Coronary artery (tissue), 2 donors: Measurements from ENCODE around the gene AATK.

Source experiments
- DNase-seq: peaks from one replicate; pipeline ENCODE4 v3.0.0-alpha.2; 2017; ENCODE audit warnings: low spot score
- H3K27ac ChIP-seq, 2 donors: fragments of 200-600 bp; sonication (generic); one replicate each; pipeline ENCODE4 v1.5.1; 2016 to 2019
- H3K4me3 ChIP-seq: fragments of 200-600 bp; sonication (generic); 2 replicates; pipeline ENCODE4 v1.5.1; 2016; ENCODE audit warnings: mild to moderate bottlenecking, moderate library complexity
- TF ChIP-seq, protein P1 (sequence below): fragments of 200-600 bp; sonication (generic); IDR thresholded peaks from one replicate; pipeline ENCODE4 v1.5.1; 2019; ENCODE audit warnings: antibody characterized with exemption

Gene AATK

DNA sequence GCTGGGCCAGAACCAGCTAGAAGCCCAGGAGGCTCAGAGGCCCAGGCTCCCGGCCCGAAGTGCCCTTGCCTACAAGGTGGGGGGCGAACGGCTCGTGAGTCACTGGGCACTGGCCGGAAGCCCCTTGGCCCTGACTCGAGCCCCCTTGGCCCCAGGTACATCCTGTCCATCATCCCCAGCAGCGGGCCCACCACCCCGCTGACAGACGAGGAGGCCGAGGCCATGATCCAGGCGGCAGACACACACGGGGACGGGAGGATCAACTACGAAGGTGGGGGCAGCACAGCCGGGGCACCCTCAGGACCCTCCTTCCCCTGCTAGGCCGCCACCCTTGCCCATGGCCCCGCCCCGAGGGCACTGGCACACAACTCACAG, 15.8 kb upstream of the AATK start:
- TF ChIP-seq, protein P1, sequence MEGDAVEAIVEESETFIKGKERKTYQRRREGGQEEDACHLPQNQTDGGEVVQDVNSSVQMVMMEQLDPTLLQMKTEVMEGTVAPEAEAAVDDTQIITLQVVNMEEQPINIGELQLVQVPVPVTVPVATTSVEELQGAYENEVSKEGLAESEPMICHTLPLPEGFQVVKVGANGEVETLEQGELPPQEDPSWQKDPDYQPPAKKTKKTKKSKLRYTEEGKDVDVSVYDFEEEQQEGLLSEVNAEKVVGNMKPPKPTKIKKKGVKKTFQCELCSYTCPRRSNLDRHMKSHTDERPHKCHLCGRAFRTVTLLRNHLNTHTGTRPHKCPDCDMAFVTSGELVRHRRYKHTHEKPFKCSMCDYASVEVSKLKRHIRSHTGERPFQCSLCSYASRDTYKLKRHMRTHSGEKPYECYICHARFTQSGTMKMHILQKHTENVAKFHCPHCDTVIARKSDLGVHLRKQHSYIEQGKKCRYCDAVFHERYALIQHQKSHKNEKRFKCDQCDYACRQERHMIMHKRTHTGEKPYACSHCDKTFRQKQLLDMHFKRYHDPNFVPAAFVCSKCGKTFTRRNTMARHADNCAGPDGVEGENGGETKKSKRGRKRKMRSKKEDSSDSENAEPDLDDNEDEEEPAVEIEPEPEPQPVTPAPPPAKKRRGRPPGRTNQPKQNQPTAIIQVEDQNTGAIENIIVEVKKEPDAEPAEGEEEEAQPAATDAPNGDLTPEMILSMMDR = no peak
- no peak overlapping the region for H3K27ac ChIP-seq
- DNase-seq = no peak
- no peak overlapping the region for H3K4me3 ChIP-seq

DNA sequence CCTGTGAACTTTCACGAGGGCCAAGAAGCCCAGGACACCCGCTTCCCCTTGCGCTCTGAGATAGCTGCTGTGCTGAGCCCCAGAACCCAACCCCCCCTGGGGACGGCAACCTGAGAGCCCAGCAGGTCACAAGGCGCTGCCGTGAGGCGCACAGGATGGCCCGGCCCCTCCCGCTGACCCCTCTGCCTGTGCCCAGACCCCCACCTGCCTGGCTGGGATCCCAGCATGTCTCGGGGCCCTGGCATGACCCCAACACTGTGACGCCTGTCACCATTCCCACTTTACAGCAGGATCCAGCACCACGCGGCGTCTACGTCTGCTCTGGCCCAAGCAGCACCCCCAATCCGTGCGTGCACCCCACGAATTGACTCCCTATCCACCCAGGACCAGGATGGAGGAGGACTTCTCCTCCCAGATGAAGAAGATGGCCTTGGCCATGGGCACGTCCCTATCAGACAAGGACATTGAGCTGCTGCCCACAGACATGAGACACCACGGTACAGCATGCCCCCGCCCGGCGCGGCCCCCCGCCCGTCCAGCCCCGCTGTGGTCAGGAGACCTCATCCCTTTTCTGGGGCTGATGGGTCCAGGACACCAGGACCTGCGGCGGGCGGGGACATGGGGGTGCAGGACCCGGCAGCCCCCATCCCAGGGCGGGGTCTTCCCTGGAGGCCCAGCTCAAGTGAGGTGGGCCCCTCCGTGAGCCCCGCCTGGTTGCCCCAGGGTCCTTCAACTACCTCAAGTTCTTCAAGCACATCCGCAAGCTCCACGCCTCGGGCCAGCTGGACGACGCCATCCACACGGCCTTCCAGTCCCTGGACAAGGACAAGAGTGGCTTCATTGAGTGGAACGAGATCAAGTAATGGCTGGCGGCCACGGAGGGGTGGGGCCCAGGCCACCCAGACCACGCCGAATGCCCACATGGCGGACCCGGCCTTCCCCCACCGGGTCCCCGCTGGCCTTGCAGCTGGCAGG, 15.1 kb upstream of the AATK start:
- DNase-seq = no peak
- TF ChIP-seq, protein P1 = no peak
- no peak overlapping the region for H3K27ac ChIP-seq
- no peak overlapping the region for H3K4me3 ChIP-seq

DNA sequence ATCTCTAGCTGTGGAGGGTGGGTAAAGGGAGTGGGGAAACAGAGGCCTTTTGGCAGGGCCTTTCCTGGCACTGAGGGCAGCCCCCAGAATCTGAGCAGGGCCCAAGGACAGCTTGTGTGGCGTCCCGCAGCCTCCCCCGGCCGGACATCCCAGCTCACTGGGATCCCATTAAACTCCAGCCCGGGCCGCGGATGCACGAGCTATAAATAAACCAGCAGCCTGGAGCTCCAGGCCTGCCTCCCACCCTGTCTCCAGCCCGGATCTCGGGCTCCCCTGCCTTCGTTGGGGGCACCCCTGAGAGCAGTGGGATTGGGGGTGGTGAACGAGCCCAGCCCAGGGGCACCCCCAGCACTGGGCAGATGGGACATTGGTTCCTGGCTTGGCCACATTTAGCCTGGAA, 13.8 kb upstream of the AATK start:
- TF ChIP-seq, protein P1 = no peak
- Histone ChIP-seq H3K27ac (no peak overlapping the region), H3K4me3 (no peak overlapping the region)
- DNase-seq = no peak

DNA sequence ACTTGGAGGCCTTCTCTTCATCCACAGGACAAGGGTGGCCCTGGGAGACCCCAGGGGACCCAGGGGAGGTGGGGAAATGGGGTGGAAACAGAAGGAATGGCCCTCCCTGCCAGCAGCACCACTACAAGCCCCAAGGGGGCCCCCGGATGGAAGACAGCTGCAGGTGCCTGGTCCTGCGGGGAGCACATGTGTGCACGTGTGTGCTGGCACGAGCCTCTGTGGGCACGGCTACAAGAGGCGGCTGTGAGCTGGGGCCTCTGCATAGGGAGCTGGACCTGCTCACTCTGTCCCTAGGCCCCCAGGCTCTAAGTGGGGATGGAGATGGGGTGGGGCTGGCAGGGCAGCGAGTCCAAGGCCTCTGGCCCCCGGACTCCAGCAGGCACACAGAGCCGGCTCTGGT, 13.2 kb upstream of the AATK start:
- no peak overlapping the region for H3K4me3 ChIP-seq
- H3K27ac ChIP-seq = no peak overlapping the region
- TF ChIP-seq, protein P1 = no peak
- DNase-seq = no peak

DNA sequence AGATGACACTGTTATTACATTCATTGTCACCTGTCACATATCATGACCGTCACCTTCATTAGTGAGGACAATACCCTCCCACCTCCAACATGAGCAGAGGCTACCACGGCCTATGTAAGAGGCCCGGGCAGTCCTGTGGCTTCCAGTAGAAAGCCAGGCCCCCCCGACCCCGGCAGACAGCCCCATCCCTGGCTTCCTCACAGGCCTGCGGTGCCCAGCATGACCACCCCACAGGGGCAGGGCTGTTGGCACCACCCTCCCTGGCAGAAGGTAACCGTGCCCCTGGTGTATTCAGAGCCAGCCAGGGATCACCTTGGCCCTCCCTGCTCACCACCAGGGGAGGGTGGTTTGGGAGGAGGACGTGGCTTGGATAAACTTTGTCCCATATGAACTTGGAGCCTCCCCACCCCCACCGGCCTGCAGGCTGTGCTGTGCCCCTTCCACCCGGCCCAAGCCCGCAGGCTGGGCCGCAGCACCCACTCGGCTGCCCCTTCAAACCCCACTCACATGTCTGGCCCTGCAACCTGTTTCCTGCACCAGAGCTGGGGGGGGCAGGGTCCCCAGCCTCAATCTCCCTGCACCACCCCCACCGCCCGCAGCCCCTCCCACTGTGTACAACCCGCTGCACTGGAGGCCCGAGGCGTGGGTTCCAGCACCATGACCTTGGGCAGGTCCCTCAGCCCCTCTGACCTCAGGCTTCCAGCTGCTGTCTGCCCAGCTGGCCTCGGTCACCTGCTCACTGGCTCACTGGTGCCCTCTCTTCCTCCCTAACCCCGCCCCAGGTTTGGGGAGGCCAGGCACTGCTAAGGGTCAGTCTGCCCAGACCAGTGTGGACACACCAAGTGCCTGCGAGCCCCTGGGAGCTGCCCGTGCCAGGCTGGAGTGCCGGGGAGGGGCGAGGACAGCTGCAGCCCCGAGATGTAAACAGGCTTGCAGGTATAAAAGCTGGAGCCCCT, 12.4 kb upstream of the AATK start:
- DNase-seq = no peak
- H3K4me3 ChIP-seq = no peak overlapping the region
- H3K27ac ChIP-seq = no peak overlapping the region
- TF ChIP-seq, protein P1 = no peak

DNA sequence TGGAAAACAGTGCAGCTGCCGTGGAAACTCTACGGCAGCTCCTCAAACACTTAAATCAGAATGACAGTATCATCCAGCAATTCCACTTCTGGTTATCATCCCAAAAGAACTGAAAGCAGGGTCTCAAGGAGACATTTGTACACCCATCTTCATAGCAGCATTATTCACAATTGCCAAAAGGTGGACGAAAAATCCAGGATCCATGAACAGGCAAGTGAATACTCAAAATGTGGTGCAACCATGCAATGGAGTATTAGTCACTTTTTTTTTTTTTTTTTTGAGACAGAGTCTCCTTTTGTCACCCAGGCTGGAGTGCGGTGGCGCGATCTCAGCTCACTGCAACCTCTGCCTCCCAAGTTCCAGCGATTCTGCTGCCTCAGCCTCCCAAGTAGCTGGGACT, 10.6 kb upstream of the AATK start:
- Histone ChIP-seq H3K4me3 (no peak overlapping the region), H3K27ac (no peak overlapping the region)
- TF ChIP-seq, protein P1 = no peak
- no peak for DNase-seq
